ENCODE data around the gene OR6K3.

Gene OR6K3

GRCh38 chr1:158717344-158717743 is 3.2 kb downstream of the OR6K3 start:
- Histone ChIP-seq H3K4me3 (ENCODE audit: low read length) (no peak overlapping the region), H3F3A (ENCODE audit: control insufficient read depth, insufficient read depth) (no peaks in the 10 kb centered on the region), H3K4me2 (ENCODE audit: low read length) (no peak overlapping the region), H3K27me3 (ENCODE audit: control insufficient read depth, low read length) (0 out of 2 replicates have a peak, but pooled peaks cover 7% of the 10 kb centered on the region), H4K20me1 (ENCODE audit: control insufficient read depth, insufficient read depth, low read depth, low read length) (no peaks in the 10 kb centered on the region), H3K4me1 (ENCODE audit: control insufficient read depth, low read length) (no peaks in the 10 kb centered on the region), H3K9me2 (replicated peaks; ENCODE audit: control insufficient read depth, low read length) (no peaks in the 10 kb centered on the region), H3K27ac (ENCODE audit: low read depth, low read length) (no peak overlapping the region), H3K79me2 (ENCODE audit: control insufficient read depth, low read length) (no peaks in the 10 kb centered on the region), H3K9me3 (ENCODE audit: control insufficient read depth, insufficient read depth, low read length) (no peaks in the 10 kb centered on the region), H3K36me3 (ENCODE audit: control insufficient read depth, low read length) (no peaks in the 10 kb centered on the region)
- TF ChIP-seq CTCF (IDR thresholded peaks at IDR 0.05; ENCODE audit: low read depth, low read length, poor library complexity, severe bottlenecking) (no peak), EZH2phosphoT487 (IDR thresholded peaks at IDR 0.05; ENCODE audit: borderline replicate concordance, low read length) (no peak)

- H3K36me3 ChIP-seq (ENCODE audit: control insufficient read depth, low read length), result no peaks in the 10 kb centered on the region
Observed at GRCh38 chr1:158716335-158716734, 4.2 kb downstream of the OR6K3 start.

DNA sequence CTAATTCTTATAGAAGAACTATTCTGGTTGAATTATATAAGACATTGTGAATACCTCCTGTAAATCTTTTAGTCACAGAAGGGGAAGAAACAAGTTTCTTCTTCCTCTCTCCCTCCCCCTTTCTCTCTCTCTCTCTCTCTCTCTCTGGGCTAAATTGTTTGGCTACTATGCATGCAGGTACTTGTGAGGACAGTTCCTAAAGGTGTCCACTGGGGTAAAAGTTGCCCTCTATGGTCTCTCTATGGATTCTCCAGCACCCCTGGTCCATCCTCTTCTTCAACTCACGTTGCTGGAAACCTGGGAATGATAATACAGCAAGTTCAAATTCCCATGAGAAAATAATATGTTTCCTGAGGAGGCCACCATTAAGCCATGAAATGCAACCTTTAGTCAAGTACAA is 5.8 kb downstream of the OR6K3 start:
- no peaks in the 10 kb centered on the region for H3F3A ChIP-seq (ENCODE audit: control insufficient read depth, insufficient read depth)
- no peaks in the 10 kb centered on the region for H4K20me1 ChIP-seq (ENCODE audit: control insufficient read depth, insufficient read depth, low read depth, low read length)
- no peaks in the 10 kb centered on the region for H3K4me1 ChIP-seq (ENCODE audit: control insufficient read depth, low read length)
- H3K27me3 ChIP-seq (ENCODE audit: control insufficient read depth, low read length), result 0 out of 2 replicates have a peak, but pooled peaks cover 5% of the 10 kb centered on the region
- no peak overlapping the region for H3K27ac ChIP-seq (ENCODE audit: low read depth, low read length)
- no peaks in the 10 kb centered on the region for H3K36me3 ChIP-seq (ENCODE audit: control insufficient read depth, low read length)
- H3K4me2 ChIP-seq (ENCODE audit: low read length), result no peak overlapping the region
- no peaks in the 10 kb centered on the region for H3K9me2 ChIP-seq (replicated peaks; ENCODE audit: control insufficient read depth, low read length)
- H3K9me3 ChIP-seq (ENCODE audit: control insufficient read depth, insufficient read depth, low read length), result no peaks in the 10 kb centered on the region
- H3K79me2 ChIP-seq (ENCODE audit: control insufficient read depth, low read length), result no peaks in the 10 kb centered on the region
- TF ChIP-seq CTCF (IDR thresholded peaks at IDR 0.05; ENCODE audit: low read depth, low read length, poor library complexity, severe bottlenecking) (no peak), EZH2phosphoT487 (IDR thresholded peaks at IDR 0.05; ENCODE audit: borderline replicate concordance, low read length) (no peak)
- no peak overlapping the region for H3K4me3 ChIP-seq (ENCODE audit: low read length)

More at GRCh38 chr1:158716335-158716734, 4.2 kb downstream of the OR6K3 start:
- H3K27me3 ChIP-seq (ENCODE audit: control insufficient read depth, low read length), result 0 out of 2 replicates have a peak, but pooled peaks cover 9% of the 10 kb centered on the region
- H3F3A ChIP-seq (ENCODE audit: control insufficient read depth, insufficient read depth), result no peaks in the 10 kb centered on the region
- no peaks in the 10 kb centered on the region for H3K9me2 ChIP-seq (replicated peaks; ENCODE audit: control insufficient read depth, low read length)
- no peak overlapping the region for H3K27ac ChIP-seq (ENCODE audit: low read depth, low read length)
- H3K4me1 ChIP-seq (ENCODE audit: control insufficient read depth, low read length), result no peaks in the 10 kb centered on the region
- TF ChIP-seq CTCF (IDR thresholded peaks at IDR 0.05; ENCODE audit: low read depth, low read length, poor library complexity, severe bottlenecking), result no peak
- no peak for TF ChIP-seq EZH2phosphoT487 (IDR thresholded peaks at IDR 0.05; ENCODE audit: borderline replicate concordance, low read length)
- no peak overlapping the region for H3K4me3 ChIP-seq (ENCODE audit: low read length)
- H3K9me3 ChIP-seq (ENCODE audit: control insufficient read depth, insufficient read depth, low read length), result no peaks in the 10 kb centered on the region
- H4K20me1 ChIP-seq (ENCODE audit: control insufficient read depth, insufficient read depth, low read depth, low read length), result no peaks in the 10 kb centered on the region
- no peak overlapping the region for H3K4me2 ChIP-seq (ENCODE audit: low read length)
- H3K79me2 ChIP-seq (ENCODE audit: control insufficient read depth, low read length), result no peaks in the 10 kb centered on the region
